ENCODE data around the gene USP22. TPM values are rescaled to one million over a fixed set of nuclear protein-coding genes. Genes with fewer than 3 reads are reported as not detected.

USP22 gene
- total and polyA plus RNA-seq, 2 of the 4 experiments (the other 2 are of a cell fraction) = 161 to 319 TPM

GRCh38 chr17:21002309-21003006 lies 40.4 kb downstream of the USP22 start:
- CTCF ChIA-PET = no interaction called here

More at GRCh38 chr17:21002309-21003006, 40.4 kb downstream of the USP22 start:
- no peak overlapping the region for H2AK9ac ChIP-seq (replicated peaks; ENCODE audit: low read depth, low read length, poor library complexity)
- no peak overlapping the region for H4K91ac ChIP-seq (ENCODE audit: insufficient read depth, low read depth, low read length)
- peaks cover 85% of the 10 kb centered on the region for H3K36me3 ChIP-seq (ENCODE audit: control insufficient read depth, insufficient read depth, low read length)
- 80% methylated on average over 1 of the region's 26 CpGs; no CpG with 5 or more reads in 1 of the 2 experiments for WGBS, 2 experiments (ENCODE audit: extremely low coverage in 2 of 2, insufficient read length in 1 of 2)
- H3K4me1 ChIP-seq (ENCODE audit: control insufficient read depth, insufficient read depth, low read length) = peaks cover 5% of the 10 kb centered on the region; the same call in 1 of the 2 replicates
- DNase-seq (no peak), ATAC-seq (ENCODE audit: low read depth) (no peak)
- no peak overlapping the region for H3K4me3 ChIP-seq (ENCODE audit: insufficient read depth, low read depth, low read length)
- H2AK5ac ChIP-seq (ENCODE audit: low read depth, low read length) = no peak overlapping the region
- no peak overlapping the region for H3K23ac ChIP-seq (ENCODE audit: low read depth, low read length)
- H3K18ac ChIP-seq (ENCODE audit: low read depth, low read length) = no peak overlapping the region
- intact Hi-C loops (cut with micrococcal nuclease) = no loop called here
- dilution Hi-C loops (cut with HindIII; ENCODE audit: low sequenced_read_pairs, unreplicated experiment) = no loop called here
- peaks cover 95% of the 10 kb centered on the region for H4K20me1 ChIP-seq (ENCODE audit: insufficient read depth, low read length)
- POLR2A ChIA-PET (ENCODE audit: unreplicated experiment) = interaction anchor here (0.5 kb wide), 1 partner anchor 40 kb away, joined by 3 read pairs; the partner anchor contains the start of gene USP22
- H3K27me3 ChIP-seq (ENCODE audit: control insufficient read depth, insufficient read depth, low read length) = no peaks in the 10 kb centered on the region
- H3K4me2 ChIP-seq (ENCODE audit: low read depth, low read length) = no peak overlapping the region
- no peak overlapping the region for H2BK5ac ChIP-seq (ENCODE audit: low read depth, low read length, poor library complexity, severe bottlenecking)
- no peak overlapping the region for H2BK120ac ChIP-seq (ENCODE audit: low read depth, low read length)
- H2AFZ ChIP-seq (replicated peaks; ENCODE audit: low read length, poor library complexity) = no peak overlapping the region
- H3K9ac ChIP-seq (ENCODE audit: low read depth, low read length) = no peak overlapping the region
- H3K4ac ChIP-seq (ENCODE audit: low read depth, low read length) = no peak overlapping the region
- no peak overlapping the region for H4K5ac ChIP-seq (ENCODE audit: low read depth, low read length)
- H3K14ac ChIP-seq (replicated peaks; ENCODE audit: low read depth, low read length) = no peak overlapping the region
- H2BK20ac ChIP-seq (ENCODE audit: low read depth, low read length) = no peak overlapping the region
- no TSS peak for BruUV-seq (replicated peaks)
- H3K9me3 ChIP-seq (ENCODE audit: control insufficient read depth, insufficient read depth, low read length) = no peaks in the 10 kb centered on the region
- H4K8ac ChIP-seq (ENCODE audit: low read depth in 2 of 2, low read length in 2 of 2) = no peak overlapping the region
- peaks cover 23% of the 10 kb centered on the region for H3K9me1 ChIP-seq (ENCODE audit: insufficient read depth, low read length)
- no peak overlapping the region for H3K56ac ChIP-seq (ENCODE audit: extremely low read depth, insufficient read depth, low read length)
- TF ChIP-seq RFX5 (IDR thresholded peaks at IDR 0.05; ENCODE audit: low read depth, low read length) (no peak), USF2 (IDR thresholded peaks at IDR 0.05; ENCODE audit: low read depth, low read length) (no peak), CTCF (conservative IDR thresholded peaks at IDR 0.05; ENCODE audit: low read depth, low read length) (no peak), MAZ (IDR thresholded peaks at IDR 0.05; ENCODE audit: borderline replicate concordance, low read depth, low read length) (no peak), MXI1 (IDR thresholded peaks at IDR 0.05; ENCODE audit: borderline replicate concordance, low read depth, low read length) (no peak), SMC3 (IDR thresholded peaks at IDR 0.05; ENCODE audit: low read depth, low read length) (no peak), FOS (IDR thresholded peaks at IDR 0.05; ENCODE audit: low read depth, low read length) (no peak), CHD1 (IDR thresholded peaks at IDR 0.05; ENCODE audit: low read depth, low read length) (no peak)
- in situ Hi-C loops (cut with MboI; ENCODE audit: low sequenced_read_pairs) = no loop called here
- H3K27ac ChIP-seq (ENCODE audit: insufficient read depth, low read length) = no peak overlapping the region
- no peak overlapping the region for H2BK15ac ChIP-seq (ENCODE audit: low read depth, low read length)
- peaks cover 28 to 87% of the 10 kb centered on the region in 2 experiments for H3K79me1 ChIP-seq (ENCODE audit: low read depth in 1 of 2, low read length in 2 of 2)
